Upper lobe of right lung (tissue), 1 donor: ENCODE data around the gene NDUFS6. TPM values are rescaled to one million over a fixed set of nuclear protein-coding genes. Genes with fewer than 3 reads are reported as not detected.

Experiments used
- ATAC-seq: fragments of 200-7000 bp; cut with Tn5 transposase; one replicate; pipeline ENCODE4 v1.9.1; 2020; ENCODE audit warnings: mild to moderate bottlenecking, moderate library complexity
- DNase-seq: peaks from one replicate; pipeline ENCODE4 v3.0.0-alpha.2; 2020
- H3K27ac ChIP-seq: fragments of 200-600 bp; one replicate; pipeline ENCODE4 v1.8.0; 2022
- H3K27me3 ChIP-seq: fragments of 200-600 bp; one replicate; pipeline ENCODE4 v1.8.0; 2022; ENCODE audit warnings: mild to moderate bottlenecking
- H3K36me3 ChIP-seq: fragments of 200-600 bp; one replicate; pipeline ENCODE4 v1.8.0; 2022
- H3K4me1 ChIP-seq: fragments of 200-600 bp; one replicate; pipeline ENCODE4 v1.8.0; 2022
- H3K4me3 ChIP-seq: fragments of 200-600 bp; one replicate; pipeline ENCODE4 v1.8.0; 2022; ENCODE audit warnings: mild to moderate bottlenecking
- H3K9me3 ChIP-seq: fragments of 200-600 bp; one replicate; pipeline ENCODE4 v1.8.0; 2022
- intact Hi-C: fragments of 100-400 bp; cut with DNase I; formaldehyde crosslinking; loops from one replicate; pipeline ENCODE4 v1.11.0; 2022
- total RNA-seq: library from RNA; stranded (reverse); fragmentation: NEBNext Ultra II Directional; extraction: Animal tissue kit (Norgen Biotek cat#: 25700); gene quantifications from one replicate; pipeline ENCODE4 v1.2.1, GENCODE V29; 2021
- TF ChIP-seq, protein P1 (sequence below): fragments of 200-600 bp; IDR thresholded peaks from one replicate; pipeline ENCODE4 v1.8.0; 2022; ENCODE audit warnings: antibody characterized with exemption
- donor health status: DM: no; HTN: yes; CAD: no; lungs with severe emphysema.

Gene NDUFS6
- total RNA-seq, 1 donor from 2014 or later = 23.5 TPM

DNA sequence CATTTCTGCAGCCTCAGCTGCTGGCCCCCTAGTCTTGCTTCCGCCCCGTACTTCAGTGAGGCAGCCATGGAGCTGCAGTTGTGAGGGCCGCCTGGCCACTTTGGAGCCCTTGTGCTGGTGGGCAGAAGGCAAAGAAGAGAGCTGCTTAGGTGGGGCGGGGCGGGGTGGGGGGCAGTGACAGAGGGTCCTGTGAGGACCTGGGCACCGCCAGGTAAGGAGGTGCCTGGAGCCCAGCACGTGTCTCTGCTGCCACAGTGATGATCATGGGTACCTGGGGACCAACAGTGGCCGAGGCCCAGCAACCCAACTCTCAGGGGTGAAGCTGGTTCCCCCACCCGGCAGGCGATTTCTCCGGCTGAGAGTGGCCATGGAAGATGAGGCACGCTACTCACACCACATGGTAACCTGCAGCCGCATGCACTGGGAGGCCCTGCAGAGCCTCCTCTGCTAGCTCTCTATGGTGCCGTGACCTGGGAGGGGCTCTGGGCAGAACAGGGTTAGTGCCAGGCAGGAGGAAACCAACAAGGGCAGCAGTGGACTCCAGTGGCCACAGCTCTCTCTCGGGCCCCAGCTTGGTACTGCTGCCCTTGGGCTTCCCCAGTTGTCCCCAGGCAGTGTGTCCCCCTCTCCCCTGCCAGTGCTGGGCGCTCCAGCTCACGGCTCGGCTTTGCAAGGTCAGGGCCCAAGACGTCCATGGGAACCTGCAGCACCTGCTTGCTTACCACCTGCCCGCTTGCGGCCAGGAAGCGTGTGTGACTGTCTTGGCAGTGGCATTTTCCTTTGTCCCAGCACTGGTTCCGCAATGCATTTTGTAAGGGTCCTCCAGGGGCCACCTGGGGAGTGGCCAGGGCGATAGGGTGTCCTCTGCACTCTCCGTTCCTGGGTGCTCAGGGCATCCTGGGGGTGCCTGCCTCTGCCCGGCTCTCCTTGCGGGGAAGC, 24.0 kb downstream of the NDUFS6 start:
- Histone ChIP-seq H3K27ac (no peak overlapping the region), H3K4me1 (no peaks in the 10 kb centered on the region), H3K4me3 (no peak overlapping the region), H3K36me3 (peaks cover 10% of the 10 kb centered on the region), H3K9me3 (no peaks in the 10 kb centered on the region), H3K27me3 (no peaks in the 10 kb centered on the region)
- no peak for ATAC-seq
- TF ChIP-seq, protein P1, sequence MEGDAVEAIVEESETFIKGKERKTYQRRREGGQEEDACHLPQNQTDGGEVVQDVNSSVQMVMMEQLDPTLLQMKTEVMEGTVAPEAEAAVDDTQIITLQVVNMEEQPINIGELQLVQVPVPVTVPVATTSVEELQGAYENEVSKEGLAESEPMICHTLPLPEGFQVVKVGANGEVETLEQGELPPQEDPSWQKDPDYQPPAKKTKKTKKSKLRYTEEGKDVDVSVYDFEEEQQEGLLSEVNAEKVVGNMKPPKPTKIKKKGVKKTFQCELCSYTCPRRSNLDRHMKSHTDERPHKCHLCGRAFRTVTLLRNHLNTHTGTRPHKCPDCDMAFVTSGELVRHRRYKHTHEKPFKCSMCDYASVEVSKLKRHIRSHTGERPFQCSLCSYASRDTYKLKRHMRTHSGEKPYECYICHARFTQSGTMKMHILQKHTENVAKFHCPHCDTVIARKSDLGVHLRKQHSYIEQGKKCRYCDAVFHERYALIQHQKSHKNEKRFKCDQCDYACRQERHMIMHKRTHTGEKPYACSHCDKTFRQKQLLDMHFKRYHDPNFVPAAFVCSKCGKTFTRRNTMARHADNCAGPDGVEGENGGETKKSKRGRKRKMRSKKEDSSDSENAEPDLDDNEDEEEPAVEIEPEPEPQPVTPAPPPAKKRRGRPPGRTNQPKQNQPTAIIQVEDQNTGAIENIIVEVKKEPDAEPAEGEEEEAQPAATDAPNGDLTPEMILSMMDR = no peak
- DNase-seq = no peak
- intact Hi-C loops = no loop called here

DNA sequence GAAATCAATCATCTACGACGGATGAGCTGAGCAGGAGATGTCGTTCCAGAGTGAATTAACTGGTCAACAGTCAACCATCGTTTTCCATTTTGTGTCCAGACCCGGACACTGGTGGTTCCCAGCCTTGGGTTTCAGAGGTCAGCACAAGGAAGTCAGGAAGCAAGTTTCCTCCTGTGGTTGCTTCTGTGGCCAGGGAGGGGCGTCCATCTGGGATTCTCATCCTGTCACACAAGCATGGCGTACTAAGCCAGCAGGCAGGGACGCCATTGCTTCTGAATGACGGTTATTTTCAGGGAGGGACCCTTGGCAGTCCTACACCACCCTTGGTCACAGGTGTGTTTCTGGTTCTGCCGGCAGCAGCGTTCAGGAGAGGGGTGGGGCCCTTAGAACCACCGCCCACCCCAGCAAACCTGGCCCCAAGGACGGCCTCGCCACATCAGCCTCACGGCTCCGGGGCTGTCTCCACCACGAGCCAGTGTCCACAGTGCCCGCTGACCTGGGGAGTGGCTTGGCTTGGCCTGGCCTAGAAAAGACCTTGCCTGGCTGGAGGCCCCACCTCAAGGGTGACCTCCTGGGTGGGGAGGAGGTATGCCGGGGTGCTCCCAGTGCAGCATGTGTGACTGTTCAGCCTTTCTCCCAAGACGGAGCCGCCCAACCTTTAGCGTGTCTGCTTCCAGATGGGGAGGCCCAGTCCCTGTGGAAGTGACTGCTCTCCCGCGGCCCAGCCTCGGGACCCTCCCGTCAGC, 25.2 kb downstream of the NDUFS6 start:
- intact Hi-C loops = no loop called here
- H3K9me3 ChIP-seq = no peaks in the 10 kb centered on the region
- no peak for ATAC-seq
- DNase-seq = no peak
- no peaks in the 10 kb centered on the region for H3K27me3 ChIP-seq
- H3K4me1 ChIP-seq = no peaks in the 10 kb centered on the region
- TF ChIP-seq, protein P1 = no peak
- no peak overlapping the region for H3K27ac ChIP-seq
- H3K36me3 ChIP-seq = no peaks in the 10 kb centered on the region
- no peak overlapping the region for H3K4me3 ChIP-seq

DNA sequence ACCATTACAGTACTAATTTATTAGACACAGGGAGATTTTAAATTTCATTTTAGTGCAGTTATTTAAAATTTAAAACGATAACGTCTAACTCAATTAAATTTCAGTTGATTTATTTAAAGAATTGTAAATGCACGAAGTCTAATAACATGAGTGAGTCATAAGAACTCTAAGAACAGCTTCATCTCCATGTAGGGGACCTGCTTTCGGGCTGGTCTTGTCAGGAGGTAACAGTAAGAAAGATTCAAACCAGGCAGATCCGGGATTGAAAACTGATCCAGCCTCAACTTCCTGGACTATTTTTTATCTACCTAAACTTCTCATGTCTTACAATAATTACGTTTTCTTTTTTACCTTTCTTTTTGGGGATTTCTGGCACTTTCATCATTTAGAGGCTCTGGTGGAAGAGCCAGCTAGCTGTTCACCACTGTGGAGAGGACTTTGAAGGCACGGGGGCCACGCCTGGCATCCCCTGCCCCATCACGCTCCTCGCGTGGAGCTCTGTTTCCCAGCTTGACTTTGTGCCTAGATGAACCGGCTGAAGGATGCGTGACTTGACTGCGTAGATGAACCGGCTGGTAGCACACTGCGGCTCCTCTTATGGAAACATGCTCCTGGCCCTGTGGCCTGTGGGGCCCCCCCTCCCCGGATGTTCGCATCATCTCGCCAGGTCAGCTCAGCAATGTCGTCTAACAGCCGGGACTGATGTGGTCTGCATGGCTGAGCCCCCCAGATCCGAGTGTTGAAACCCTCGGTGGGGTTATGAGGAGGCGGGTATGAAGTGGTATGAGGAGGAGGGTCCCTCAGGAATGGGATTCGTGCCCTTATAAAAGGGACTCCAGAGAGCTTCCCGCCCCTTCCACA, 26.0 kb downstream of the NDUFS6 start:
- no peaks in the 10 kb centered on the region for H3K27me3 ChIP-seq
- no peaks in the 10 kb centered on the region for H3K36me3 ChIP-seq
- H3K27ac ChIP-seq = no peak overlapping the region
- DNase-seq (no peak), ATAC-seq (no peak)
- TF ChIP-seq, protein P1 = no peak
- intact Hi-C loops = no loop called here
- H3K4me3 ChIP-seq = no peak overlapping the region
- H3K4me1 ChIP-seq = no peaks in the 10 kb centered on the region
- H3K9me3 ChIP-seq = no peaks in the 10 kb centered on the region

DNA sequence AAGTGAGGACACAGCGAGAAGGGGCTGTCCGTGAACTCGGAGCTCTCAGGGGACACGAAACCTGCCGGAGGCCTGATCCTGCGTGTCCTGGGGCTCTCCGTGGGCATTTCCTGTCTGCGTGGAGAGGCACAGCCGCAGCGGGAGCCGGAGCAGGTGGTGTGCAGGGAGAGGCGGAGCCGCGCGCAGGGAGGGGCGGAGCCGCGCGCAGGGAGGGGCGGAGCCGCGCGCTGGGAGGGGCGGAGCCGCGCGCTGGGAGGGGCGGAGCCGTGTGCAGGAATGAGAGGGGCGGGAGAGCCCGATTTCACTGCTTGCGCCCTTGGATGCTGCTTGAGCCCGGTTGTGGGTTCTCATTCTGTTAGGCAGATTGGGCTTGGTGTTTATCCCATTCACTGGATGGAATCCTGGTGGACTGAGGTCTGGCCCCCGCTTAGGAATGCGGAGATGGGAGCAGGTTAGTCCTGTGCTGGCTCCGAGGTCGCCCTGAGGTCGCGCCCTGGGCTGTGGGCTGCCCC, 26.7 kb downstream of the NDUFS6 start:
- peak; percentile 29 for ATAC-seq
- TF ChIP-seq, protein P1 = no peak
- Histone ChIP-seq H3K27me3 (no peaks in the 10 kb centered on the region), H3K9me3 (no peaks in the 10 kb centered on the region), H3K36me3 (no peaks in the 10 kb centered on the region), H3K4me1 (no peaks in the 10 kb centered on the region), H3K4me3 (no peak overlapping the region), H3K27ac (no peak overlapping the region)
- intact Hi-C loops = no loop called here
- DNase-seq = peak; percentile 37

DNA sequence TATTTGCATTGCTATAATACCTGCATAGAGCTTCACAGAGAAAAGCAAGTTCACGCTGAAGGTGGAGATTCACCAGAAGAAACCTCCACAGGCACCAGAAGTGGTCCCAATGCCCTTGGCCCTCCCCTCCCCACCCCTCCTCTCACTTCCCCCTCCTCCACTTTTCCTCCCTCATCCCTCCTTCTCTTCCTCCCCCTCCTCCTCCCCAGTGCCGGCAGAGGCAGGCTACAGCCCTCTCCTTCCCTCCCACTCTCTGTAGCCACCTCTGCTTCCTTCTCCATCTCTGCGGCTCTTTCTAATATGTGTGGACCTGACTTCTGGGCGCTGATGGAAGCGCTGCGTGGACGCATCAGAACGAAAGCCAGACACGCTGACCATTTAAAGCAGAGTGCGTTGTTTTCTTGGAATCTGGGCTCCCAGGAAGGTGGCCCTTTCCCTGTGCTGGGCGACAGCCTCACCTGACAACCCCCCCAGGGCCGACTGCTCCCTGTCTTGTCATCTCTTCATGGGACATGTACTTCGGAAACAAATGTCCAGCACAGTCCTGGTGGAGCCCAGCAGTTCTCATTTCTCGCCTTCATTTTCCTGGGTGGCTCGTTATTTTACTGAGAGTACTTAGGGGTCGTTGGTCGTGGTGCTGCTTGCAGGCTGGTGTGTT, 29.5 kb downstream of the NDUFS6 start:
- no peaks in the 10 kb centered on the region for H3K36me3 ChIP-seq
- intact Hi-C loops = no loop called here
- TF ChIP-seq, protein P1 = no peak
- H3K27me3 ChIP-seq = peaks cover 13% of the 10 kb centered on the region
- no peak overlapping the region for H3K4me3 ChIP-seq
- ATAC-seq (no peak), DNase-seq (peak; percentile 27)
- no peak overlapping the region for H3K27ac ChIP-seq
- no peaks in the 10 kb centered on the region for H3K9me3 ChIP-seq
- no peaks in the 10 kb centered on the region for H3K4me1 ChIP-seq
